CD4-positive, alpha-beta T cell (primary cell): Measurements from ENCODE around the gene KCNN3. TPM values are rescaled to one million over a fixed set of nuclear protein-coding genes. Genes with fewer than 3 reads are reported as not detected.
A peak's percentile ranks its signal among the peaks of the same experiment; 100 is the strongest.

Experiments used
- ATAC-seq: fragments of 200-7000 bp; cut with Tn5 transposase; one replicate; pipeline ENCODE4 v1.10.0; 2022; ENCODE audit warnings: mild to moderate bottlenecking; ENCODE audit not compliant: poor library complexity
- CTCF ChIA-PET: fragments of 350-600 bp; sonication (Branson Sonifier 250); formaldehyde crosslinking; loops from one replicate; lab custom pipeline; 2021; ENCODE audit warnings: antibody characterized with exemption, inconsistent platforms; lab: Charles Lee
- POLR2A ChIA-PET: fragments of 350-600 bp; sonication (Branson Sonifier 250); formaldehyde crosslinking; loops from one replicate; lab custom pipeline; 2021; ENCODE audit warnings: antibody characterized with exemption, inconsistent platforms; lab: Charles Lee
- DNase-seq, 14 experiments: peaks; one replicate each; pipeline ENCODE4 v3.0.0-alpha.2; 2013 to 2020; ENCODE audit warnings: mixed read lengths in 2 of 14
- H3K27ac ChIP-seq, 2 donors: one replicate each; pipeline versions ENCODE4 v1.5.1 to v1.7.0; 2013; ENCODE audit warnings: low read length in 2 of 2, low read depth in 1 of 2, mild to moderate bottlenecking in 1 of 2
- H3K27me3 ChIP-seq, 2 experiments: 1 replicate in 1 of 2; 2 replicates in 1 of 2; pipeline versions ENCODE4 v1.6.1 to v1.7.0; 2013; ENCODE audit warnings: low read length in 2 of 2, control low read depth in 1 of 2, mild to moderate bottlenecking in 1 of 2, moderate library complexity in 1 of 2; ENCODE audit not compliant: insufficient read depth in 2 of 2, control insufficient read depth in 1 of 2
- H3K36me3 ChIP-seq: one replicate; pipeline ENCODE4 v1.6.1; 2013; ENCODE audit warnings: low read length, control low read depth; ENCODE audit not compliant: insufficient read depth
- H3K4me1 ChIP-seq: one replicate; pipeline ENCODE4 v1.6.1; 2013; ENCODE audit warnings: low read length, control low read depth; ENCODE audit not compliant: insufficient read depth
- H3K4me3 ChIP-seq: one replicate; pipeline ENCODE4 v1.5.1; 2013; ENCODE audit warnings: mild to moderate bottlenecking, low read length, moderate library complexity
- H3K9me3 ChIP-seq, 2 experiments: 1 replicate in 1 of 2; 2 replicates in 1 of 2; pipeline versions ENCODE4 v1.6.1 to v1.7.0; 2013; ENCODE audit warnings: low read length in 2 of 2, mild to moderate bottlenecking in 2 of 2, control low read depth in 1 of 2, moderate library complexity in 1 of 2; ENCODE audit not compliant: control insufficient read depth in 1 of 2, insufficient read depth in 1 of 2
- H3K27ac Mint-ChIP-seq: one replicate; pipeline ENCODE4 v1.8.0; 2020; ENCODE audit warnings: mixed read lengths
- H3K27me3 Mint-ChIP-seq: one replicate; pipeline ENCODE4 v1.8.0; 2021; ENCODE audit warnings: mixed read lengths
- H3K36me3 Mint-ChIP-seq: one replicate; pipeline ENCODE4 v1.8.0; 2021; ENCODE audit warnings: low read depth, mixed read lengths
- H3K4me1 Mint-ChIP-seq: one replicate; pipeline ENCODE4 v1.8.0; 2021; ENCODE audit warnings: low read depth, mixed read lengths
- H3K4me3 Mint-ChIP-seq: one replicate; pipeline ENCODE4 v1.8.0; 2020; ENCODE audit warnings: mild to moderate bottlenecking, mixed read lengths
- H3K9me3 Mint-ChIP-seq: one replicate; pipeline ENCODE4 v1.8.0; 2020; ENCODE audit warnings: mixed read lengths
- intact Hi-C, 2 experiments: fragments of 100-400 bp; cut with DNase I in 1 of 2; cut with micrococcal nuclease in 1 of 2; formaldehyde crosslinking; loops; one replicate each; pipeline versions ENCODE4 v1.15.1 to v1.9.0; 2023 to 2025; cut with DNase I, micrococcal nuclease
- total RNA-seq, 174 experiments: library from RNA in 2 of 174; stranded (reverse) in 2 of 174; gene quantifications; one replicate each; pipeline ENCODE4 v1.2.3 and lab custom pipeline; 2021 to 2026
- TF ChIP-seq, protein P1 (sequence below): fragments of 200-600 bp; IDR thresholded peaks from one replicate; pipeline ENCODE4 v1.8.0; 2022; ENCODE audit warnings: antibody characterized with exemption, mild to moderate bottlenecking

KCNN3 gene
- total RNA-seq, 2 experiments from 2014 or later, result not detected

DNA sequence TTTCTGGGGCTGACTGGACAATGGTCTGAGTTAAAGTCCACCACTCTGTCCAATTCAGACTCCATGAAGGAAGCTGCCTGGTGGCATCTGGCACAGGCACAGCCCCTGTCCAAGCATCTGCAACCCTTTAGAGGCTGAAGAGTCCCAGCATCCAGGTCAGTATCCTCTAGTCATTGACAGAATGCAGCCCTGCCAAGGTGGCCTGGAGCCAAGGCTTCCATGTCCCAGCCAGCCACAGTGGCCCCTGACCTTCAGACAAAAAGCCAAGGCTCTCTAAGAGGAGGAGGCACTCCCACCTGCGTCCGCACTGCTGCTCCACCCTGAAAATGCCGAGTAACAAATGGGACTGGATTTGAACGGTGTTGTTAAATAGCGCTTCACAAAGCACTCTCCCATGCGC, 49.4 kb downstream of the KCNN3 start:
- Histone ChIP-seq H3K27me3 (no peaks in the 10 kb centered on the region), H3K27ac (no peak overlapping the region), H3K36me3 (no peaks in the 10 kb centered on the region), H3K4me3 (no peak overlapping the region), H3K9me3 (no peaks in the 10 kb centered on the region), H3K4me1 (no peaks in the 10 kb centered on the region)
- no peak for DNase-seq
- ChIA-PET POLR2A (no interaction called here), CTCF (interaction anchor here (1.5 kb wide), 1 partner anchor 47 kb away, joined by 3 read pairs; no protein-coding TSS in a partner anchor)
- Mint-ChIP-seq H3K4me1 (no peaks in the 10 kb centered on the region), H3K27me3 (no peaks in the 10 kb centered on the region), H3K4me3 (no peak overlapping the region), H3K27ac (no peak overlapping the region), H3K36me3 (no peaks in the 10 kb centered on the region), H3K9me3 (no peaks in the 10 kb centered on the region)
- TF ChIP-seq, protein P1, sequence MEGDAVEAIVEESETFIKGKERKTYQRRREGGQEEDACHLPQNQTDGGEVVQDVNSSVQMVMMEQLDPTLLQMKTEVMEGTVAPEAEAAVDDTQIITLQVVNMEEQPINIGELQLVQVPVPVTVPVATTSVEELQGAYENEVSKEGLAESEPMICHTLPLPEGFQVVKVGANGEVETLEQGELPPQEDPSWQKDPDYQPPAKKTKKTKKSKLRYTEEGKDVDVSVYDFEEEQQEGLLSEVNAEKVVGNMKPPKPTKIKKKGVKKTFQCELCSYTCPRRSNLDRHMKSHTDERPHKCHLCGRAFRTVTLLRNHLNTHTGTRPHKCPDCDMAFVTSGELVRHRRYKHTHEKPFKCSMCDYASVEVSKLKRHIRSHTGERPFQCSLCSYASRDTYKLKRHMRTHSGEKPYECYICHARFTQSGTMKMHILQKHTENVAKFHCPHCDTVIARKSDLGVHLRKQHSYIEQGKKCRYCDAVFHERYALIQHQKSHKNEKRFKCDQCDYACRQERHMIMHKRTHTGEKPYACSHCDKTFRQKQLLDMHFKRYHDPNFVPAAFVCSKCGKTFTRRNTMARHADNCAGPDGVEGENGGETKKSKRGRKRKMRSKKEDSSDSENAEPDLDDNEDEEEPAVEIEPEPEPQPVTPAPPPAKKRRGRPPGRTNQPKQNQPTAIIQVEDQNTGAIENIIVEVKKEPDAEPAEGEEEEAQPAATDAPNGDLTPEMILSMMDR, result no peak
- intact Hi-C loops, result no loop called here
- ATAC-seq, result no peak

DNA sequence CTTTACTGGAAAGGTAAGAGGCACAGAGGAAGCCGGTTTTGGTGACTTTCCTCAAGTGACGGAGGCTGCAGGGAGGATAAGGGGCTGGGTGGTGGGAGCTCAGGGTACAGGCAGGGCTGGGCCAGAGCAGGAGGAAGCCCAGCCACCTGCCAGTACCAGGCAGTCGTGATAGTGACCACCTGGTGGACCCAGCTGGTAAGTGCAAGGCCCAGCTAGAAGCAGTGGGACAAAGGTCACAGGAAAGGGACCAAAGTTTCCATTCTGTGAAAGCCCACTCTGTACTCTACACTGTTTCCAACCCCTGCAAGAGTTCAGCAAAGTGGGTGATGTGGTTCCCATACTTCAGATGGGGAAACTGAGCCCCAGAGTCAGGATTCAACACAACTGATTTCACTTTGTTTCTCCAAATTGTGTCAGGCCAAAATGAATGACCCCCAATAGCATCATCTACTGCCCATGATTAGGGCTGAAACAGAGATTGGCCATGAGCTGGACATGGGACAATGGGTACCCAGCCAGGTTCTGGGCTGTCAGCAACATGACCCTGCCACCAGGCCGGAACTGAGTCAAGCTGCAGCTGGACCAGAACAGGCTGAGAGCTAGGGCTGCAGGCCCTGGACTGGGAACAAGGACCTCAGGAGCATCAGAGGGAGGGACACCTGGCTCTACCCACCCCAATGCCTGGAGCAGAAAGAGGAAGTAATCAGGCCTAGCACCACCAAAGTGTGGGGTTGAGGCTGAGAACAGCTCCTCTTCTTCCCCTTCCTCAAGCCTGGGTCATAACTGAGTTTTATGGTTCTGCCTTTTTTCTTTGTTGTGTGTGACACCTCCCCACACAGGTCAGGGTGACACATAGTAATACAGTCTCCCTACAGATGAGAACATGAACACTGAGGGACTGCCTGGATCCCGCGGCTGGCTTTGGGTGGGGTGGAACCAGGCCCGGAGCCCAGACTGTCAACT, 50.2 kb downstream of the KCNN3 start:
- Mint-ChIP-seq H3K36me3 (no peaks in the 10 kb centered on the region), H3K27ac (no peak overlapping the region), H3K27me3 (no peaks in the 10 kb centered on the region), H3K4me1 (no peaks in the 10 kb centered on the region), H3K4me3 (no peak overlapping the region), H3K9me3 (no peaks in the 10 kb centered on the region)
- ChIA-PET POLR2A (no interaction called here), CTCF (interaction anchor here (1.1 to 1.5 kb wide), 4 partner anchors 29 to 150 kb away, joined by 3 to 12 read pairs (median 4); no protein-coding TSS in a partner anchor)
- intact Hi-C loops, result no loop called here
- no peaks in the 10 kb centered on the region for H3K9me3 ChIP-seq
- no peak overlapping the region for H3K27ac ChIP-seq
- TF ChIP-seq, protein P1, result peak; percentile 26
- H3K4me3 ChIP-seq, result no peak overlapping the region
- ATAC-seq (peak; percentile 73), DNase-seq (peak in 7 of 14 experiments; percentile 7 to 42 (median 35))
- H3K36me3 ChIP-seq, result no peaks in the 10 kb centered on the region
- no peaks in the 10 kb centered on the region for H3K27me3 ChIP-seq
- no peaks in the 10 kb centered on the region for H3K4me1 ChIP-seq

DNA sequence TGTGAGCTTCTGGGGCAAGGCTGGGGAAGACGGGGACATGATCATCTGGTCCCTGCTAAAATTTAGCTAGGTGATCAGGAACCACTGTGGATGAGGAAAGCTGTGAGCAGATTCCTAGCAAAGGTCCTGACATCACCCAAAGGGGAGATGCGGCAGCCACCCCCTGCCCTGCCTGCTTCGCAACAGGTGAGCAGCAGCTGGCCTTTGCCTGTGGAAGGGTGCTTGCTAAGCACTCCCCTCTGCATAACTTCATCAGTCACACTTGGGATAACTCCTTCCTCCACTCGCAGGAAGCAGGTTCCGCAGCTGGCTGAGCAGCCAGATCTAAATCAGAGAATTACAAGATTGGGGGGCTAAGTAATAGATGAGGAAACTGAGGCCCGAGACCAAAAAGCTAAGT, 51.2 kb downstream of the KCNN3 start:
- Histone ChIP-seq H3K27me3 (no peaks in the 10 kb centered on the region), H3K4me3 (no peak overlapping the region), H3K9me3 (no peaks in the 10 kb centered on the region), H3K36me3 (no peaks in the 10 kb centered on the region), H3K27ac (no peak overlapping the region), H3K4me1 (no peaks in the 10 kb centered on the region)
- H3K36me3 Mint-ChIP-seq, result no peaks in the 10 kb centered on the region
- no peak overlapping the region for H3K27ac Mint-ChIP-seq
- H3K27me3 Mint-ChIP-seq, result no peaks in the 10 kb centered on the region
- no peak overlapping the region for H3K4me3 Mint-ChIP-seq
- POLR2A ChIA-PET, result no interaction called here
- no peaks in the 10 kb centered on the region for H3K9me3 Mint-ChIP-seq
- no peak for ATAC-seq
- CTCF ChIA-PET, result interaction anchor here (1.1 to 1.5 kb wide), 4 partner anchors 28 to 149 kb away, joined by 3 to 12 read pairs (median 4); no protein-coding TSS in a partner anchor
- intact Hi-C loops, result no loop called here
- no peaks in the 10 kb centered on the region for H3K4me1 Mint-ChIP-seq
- TF ChIP-seq, protein P1, result no peak
- no peak for DNase-seq
